ENCODE data around the gene MIGA2. TPM values are rescaled to one million over a fixed set of nuclear protein-coding genes. Genes with fewer than 3 reads are reported as not detected.

MIGA2 gene
- total and polyA plus RNA-seq, 4 donors = 8.0 to 42.6 (median 16.9) TPM

DNA sequence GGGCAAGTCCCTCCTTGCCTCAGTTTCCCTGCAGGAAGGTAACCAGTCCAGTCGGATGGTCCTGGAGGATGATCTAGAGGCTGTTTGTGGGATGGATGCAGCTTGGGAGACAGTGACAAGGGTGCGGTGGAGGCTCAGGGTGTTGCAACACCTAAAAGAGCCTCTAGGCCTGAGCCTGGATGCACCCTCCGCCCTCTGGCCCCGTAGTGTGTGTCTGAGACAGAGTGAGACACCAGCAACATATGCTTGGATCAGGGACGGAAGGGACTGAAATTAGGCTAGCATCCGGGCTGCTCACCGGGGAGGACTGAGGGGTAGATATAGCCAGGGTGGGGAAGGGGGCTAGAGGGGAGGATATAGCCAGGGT is 73.1 kb downstream of the MIGA2 start:
- peak overlapping the region in 1 of 2 donors; percentile 84 for H3K27ac ChIP-seq (ENCODE audit: low read depth in 1 of 2, low read length in 2 of 2)
- H3K9ac ChIP-seq (ENCODE audit: low read depth in 1 of 2, low read length in 2 of 2) = peak overlapping the region in 1 of 2 donors; percentile 83

DNA sequence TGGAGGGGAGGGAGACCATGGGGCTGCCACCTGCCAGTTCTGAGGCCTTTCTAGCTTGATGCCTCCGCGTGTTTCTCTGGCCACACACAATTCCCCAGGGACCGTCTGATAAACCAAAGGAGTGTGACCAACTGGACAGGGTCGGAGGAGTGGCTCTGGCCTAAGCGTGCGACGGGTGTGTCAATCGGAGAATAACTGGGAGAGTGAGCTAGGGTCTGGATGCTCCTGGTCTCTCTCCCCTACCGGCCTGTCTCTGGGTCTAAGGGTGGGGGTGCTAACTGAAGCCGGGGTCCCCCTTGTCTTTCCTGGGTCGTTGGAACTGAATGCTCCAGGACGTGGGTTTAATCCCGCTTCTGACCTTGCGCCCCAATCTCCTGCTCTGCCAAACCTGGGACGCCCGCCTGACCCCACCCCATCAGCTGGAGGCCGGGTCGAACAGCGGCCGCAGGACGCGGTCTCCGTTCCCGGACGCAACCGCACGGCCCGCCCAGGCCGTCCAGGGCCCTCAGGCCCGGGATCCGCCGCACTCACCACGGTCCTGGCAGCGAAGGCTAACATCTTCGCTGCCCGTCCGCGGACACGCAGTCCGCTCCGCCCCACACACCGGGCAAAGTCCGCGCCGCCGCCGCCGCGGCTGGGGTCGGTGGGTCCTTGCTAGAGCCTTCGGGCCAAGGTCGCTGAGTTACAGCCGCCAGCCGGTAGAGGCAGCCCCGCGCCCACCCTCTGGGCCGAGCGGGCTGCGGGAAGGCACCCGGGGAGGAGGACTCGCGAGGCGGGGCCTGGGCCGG is 73.7 kb downstream of the MIGA2 start:
- Histone ChIP-seq H3K4me1 (ENCODE audit: control insufficient read depth in 4 of 4, insufficient read depth in 4 of 4, low read length in 3 of 4) (peaks cover 2 to 38% (median 31%) of the 10 kb centered on the region in 4 donors), H3K27ac (ENCODE audit: low read depth in 1 of 2, low read length in 2 of 2) (peak overlapping the region; percentile 84 to 100), H3K9ac (ENCODE audit: low read depth in 1 of 2, low read length in 2 of 2) (peak overlapping the region; percentile 82 to 83), H3K9me3 (ENCODE audit: control insufficient read depth in 4 of 4, low read length in 3 of 4) (no peaks in the 10 kb centered on the region), H3K27me3 (ENCODE audit: control insufficient read depth in 4 of 4, insufficient read depth in 4 of 4, low read length in 3 of 4) (no peaks in the 10 kb centered on the region), H3K36me3 (ENCODE audit: control insufficient read depth in 4 of 4, insufficient read depth in 3 of 4, low read depth in 1 of 4, low read length in 3 of 4) (peaks cover 2 to 17% (median 8%) of the 10 kb centered on the region in 4 donors), H3K4me3 (ENCODE audit: low read depth in 1 of 3, low read length in 3 of 3) (peak overlapping the region; percentile 60 to 76 (median 76))
- TF ChIP-seq, protein P1, sequence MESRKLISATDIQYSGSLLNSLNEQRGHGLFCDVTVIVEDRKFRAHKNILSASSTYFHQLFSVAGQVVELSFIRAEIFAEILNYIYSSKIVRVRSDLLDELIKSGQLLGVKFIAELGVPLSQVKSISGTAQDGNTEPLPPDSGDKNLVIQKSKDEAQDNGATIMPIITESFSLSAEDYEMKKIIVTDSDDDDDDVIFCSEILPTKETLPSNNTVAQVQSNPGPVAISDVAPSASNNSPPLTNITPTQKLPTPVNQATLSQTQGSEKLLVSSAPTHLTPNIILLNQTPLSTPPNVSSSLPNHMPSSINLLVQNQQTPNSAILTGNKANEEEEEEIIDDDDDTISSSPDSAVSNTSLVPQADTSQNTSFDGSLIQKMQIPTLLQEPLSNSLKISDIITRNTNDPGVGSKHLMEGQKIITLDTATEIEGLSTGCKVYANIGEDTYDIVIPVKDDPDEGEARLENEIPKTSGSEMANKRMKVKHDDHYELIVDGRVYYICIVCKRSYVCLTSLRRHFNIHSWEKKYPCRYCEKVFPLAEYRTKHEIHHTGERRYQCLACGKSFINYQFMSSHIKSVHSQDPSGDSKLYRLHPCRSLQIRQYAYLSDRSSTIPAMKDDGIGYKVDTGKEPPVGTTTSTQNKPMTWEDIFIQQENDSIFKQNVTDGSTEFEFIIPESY (IDR thresholded peaks at IDR 0.05) = no peak
- TF ChIP-seq FOXA1 (IDR thresholded peaks at IDR 0.05) (no peak), JUND (IDR thresholded peaks at IDR 0.05) (no peak), TAF1 (conservative IDR thresholded peaks at IDR 0.05) (no peak), RXRA (IDR thresholded peaks at IDR 0.05) (peak in 1 of 2 donors; percentile 4), RAD21 (IDR thresholded peaks at IDR 0.05) (peak in 1 of 2 donors; percentile 11), SP1 (IDR thresholded peaks at IDR 0.05) (peak; percentile 62), NR2F2 (IDR thresholded peaks at IDR 0.05) (no peak), REST (IDR thresholded peaks at IDR 0.05) (no peak), HNF4A (conservative IDR thresholded peaks at IDR 0.05) (peak in 1 of 2 donors; percentile 84), HNF4G (IDR thresholded peaks at IDR 0.05) (peak; percentile 62)
- no peak for DNase-seq (ENCODE audit: low spot score)
- WGBS = 3% methylated on average over 64 of the region's 64 CpGs

More for the DNA sequence above, 73.1 kb downstream of the MIGA2 start:
- no peaks in the 10 kb centered on the region for H3K27me3 ChIP-seq (ENCODE audit: control insufficient read depth in 4 of 4, insufficient read depth in 4 of 4, low read length in 3 of 4)
- DNase-seq (ENCODE audit: low spot score) = no peak
- no peaks in the 10 kb centered on the region for H3K9me3 ChIP-seq (ENCODE audit: control insufficient read depth in 4 of 4, low read length in 3 of 4)
- 31% methylated on average over 7 of the region's 7 CpGs for WGBS
- peaks cover 2 to 17% (median 8%) of the 10 kb centered on the region in 4 donors for H3K36me3 ChIP-seq (ENCODE audit: control insufficient read depth in 4 of 4, insufficient read depth in 3 of 4, low read depth in 1 of 4, low read length in 3 of 4)
- TF ChIP-seq RAD21 (IDR thresholded peaks at IDR 0.05) (peak in 1 of 2 donors; percentile 5), HNF4A (conservative IDR thresholded peaks at IDR 0.05) (peak in 1 of 2 donors; percentile 6), RXRA (IDR thresholded peaks at IDR 0.05) (no peak)
- H3K4me3 ChIP-seq (ENCODE audit: low read depth in 1 of 3, low read length in 3 of 3) = peak overlapping the region in 2 of 3 donors; percentile 60 to 76
- peaks cover 2 to 32% (median 25%) of the 10 kb centered on the region in 4 donors for H3K4me1 ChIP-seq (ENCODE audit: control insufficient read depth in 4 of 4, insufficient read depth in 4 of 4, low read length in 3 of 4)
